GM19397 (cell line): ENCODE data around the gene EIF3F.
A peak's percentile ranks its signal among the peaks of the same experiment; 100 is the strongest.

Source experiments
- ATAC-seq: cut with Tn5 transposase; IDR thresholded peaks from one replicate; pipeline ENCODE4 v1.9.1; 2021; ENCODE audit warnings: mild to moderate bottlenecking, moderate library complexity; ENCODE audit not compliant: unreplicated experiment

EIF3F gene

DNA sequence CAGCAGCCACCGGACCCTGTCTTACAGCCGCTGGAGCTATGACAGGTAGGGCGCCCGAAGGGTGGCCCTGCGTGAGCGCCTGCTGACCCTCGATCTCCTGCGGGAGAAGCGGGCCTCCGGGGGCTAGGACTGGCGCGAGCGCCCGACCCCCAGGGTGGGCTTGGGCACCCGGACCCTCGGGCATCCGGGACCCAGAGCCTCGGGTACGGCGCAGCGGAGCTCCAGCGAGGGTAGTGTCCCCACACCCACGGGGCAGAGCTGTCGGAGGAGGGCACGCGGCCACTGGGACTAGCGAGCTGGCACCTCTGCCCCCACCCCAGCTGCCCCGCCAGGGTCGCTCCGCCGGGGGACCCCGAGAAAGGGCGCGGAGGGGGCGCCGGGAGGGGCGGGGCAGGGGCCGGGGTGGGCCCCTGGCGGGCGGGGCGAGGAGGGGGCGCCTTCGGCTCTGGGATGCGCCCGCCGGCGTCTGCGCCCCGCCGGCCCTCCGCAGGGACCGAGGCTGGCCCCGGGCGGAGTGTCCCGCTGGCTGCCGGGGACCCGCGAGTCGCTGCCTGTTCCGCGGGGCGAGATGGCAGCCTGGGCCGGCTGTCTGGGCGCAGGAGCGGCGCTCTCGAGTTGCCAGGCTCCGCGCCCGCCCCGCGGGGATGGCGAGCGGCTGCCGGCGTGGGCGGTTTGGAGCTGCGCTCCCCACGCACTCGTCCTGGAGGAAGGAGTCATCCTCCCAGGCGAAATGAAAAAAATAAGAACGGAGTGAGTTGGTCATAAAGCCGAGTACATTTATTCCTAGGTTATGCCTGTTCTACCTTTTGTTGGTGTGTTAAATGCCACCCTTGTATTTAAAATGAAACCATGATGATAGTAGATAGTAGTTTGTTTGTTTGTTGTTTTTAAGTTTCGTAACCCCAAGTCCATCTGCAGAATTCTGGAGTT is 32.4 kb downstream of the EIF3F start:
- ATAC-seq, result peak; percentile 25

DNA sequence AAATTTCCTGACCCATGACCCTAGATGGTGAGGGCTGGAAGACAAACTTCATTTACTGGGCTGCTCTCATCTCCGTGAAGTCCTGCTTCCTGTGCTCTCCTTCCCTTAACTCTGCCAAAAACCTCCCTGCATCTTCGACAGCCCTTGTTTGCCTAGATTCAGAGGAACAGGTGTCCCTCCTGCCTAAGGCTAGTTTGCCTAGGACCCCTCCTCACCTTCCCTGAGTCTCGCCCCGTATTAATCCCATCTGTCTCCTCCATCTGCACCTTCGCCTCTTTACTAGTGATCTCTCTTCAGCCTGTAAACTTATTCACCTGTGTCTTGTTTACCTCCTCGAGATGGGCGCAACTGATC is 33.1 kb downstream of the EIF3F start:
- no peak for ATAC-seq

DNA sequence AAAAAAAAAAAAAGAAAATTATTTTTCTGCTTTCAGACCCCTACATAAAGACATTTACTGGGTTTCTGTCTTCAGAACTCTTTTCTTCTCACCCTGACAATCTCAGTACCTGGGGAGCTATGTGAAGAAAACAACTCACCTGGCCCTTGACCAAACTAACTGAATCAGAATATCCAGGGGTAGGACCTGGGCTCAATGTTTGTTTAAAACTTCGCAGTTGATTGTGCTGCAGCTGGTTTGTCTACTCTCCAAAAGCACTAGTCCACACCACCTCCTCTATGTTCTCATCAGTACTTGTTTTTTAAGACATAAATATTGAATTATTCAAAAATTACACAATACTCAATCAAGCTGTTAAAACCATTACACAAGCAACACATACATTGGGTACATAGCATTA is 34.8 kb downstream of the EIF3F start:
- no peak for ATAC-seq

DNA sequence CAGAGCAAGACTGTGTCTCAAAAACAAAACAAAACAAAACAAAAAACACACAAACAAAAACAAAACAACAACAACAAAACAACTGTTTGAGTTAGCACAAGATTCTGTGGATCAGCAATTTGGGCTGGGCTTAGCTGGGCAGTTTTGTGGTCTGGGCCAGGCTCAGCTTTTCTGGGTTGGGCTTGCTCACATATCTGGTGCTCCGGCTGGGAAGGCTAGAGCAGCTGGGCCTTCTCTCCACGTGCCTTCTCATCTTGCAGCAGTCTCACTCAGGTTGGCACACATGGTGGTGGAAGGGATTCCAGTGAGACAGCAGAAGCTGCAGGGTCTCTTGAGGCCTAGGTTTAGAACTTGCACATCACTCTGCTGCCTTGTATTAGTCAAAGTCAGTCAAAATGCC is 35.7 kb downstream of the EIF3F start:
- ATAC-seq, result no peak

DNA sequence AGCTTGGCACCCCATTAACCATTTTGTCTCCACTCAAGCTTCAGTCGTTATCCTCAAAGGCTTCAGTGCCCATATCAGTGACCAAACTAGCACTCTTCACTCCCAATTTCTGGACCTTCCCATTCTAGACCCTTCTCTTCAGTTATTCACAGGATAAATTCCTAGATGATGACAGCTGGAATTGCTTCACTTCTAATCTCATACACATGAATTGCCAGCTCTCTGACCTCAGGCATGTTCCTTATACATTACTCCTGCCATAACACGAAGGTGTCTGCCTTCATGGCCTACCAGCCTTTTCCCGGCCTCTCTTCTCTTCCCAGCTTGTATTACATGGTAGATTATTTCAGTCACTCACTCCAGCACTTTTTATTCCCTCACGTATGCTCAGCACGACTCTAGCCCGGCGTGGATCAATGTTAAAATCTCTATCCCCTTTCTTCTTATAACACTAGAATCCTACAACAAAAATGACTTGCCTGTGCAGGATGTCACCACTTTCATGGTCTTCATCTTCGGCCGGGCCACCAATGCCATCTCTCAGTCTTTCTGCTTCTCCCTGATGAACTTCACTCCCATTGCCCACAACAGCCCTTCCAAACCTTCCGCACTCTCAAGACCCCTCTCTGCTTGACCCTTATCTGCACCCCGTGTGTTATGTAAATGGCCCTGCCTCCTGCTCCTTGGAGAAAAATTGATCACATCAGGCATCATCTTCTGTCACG is 36.9 kb downstream of the EIF3F start:
- no peak for ATAC-seq

DNA sequence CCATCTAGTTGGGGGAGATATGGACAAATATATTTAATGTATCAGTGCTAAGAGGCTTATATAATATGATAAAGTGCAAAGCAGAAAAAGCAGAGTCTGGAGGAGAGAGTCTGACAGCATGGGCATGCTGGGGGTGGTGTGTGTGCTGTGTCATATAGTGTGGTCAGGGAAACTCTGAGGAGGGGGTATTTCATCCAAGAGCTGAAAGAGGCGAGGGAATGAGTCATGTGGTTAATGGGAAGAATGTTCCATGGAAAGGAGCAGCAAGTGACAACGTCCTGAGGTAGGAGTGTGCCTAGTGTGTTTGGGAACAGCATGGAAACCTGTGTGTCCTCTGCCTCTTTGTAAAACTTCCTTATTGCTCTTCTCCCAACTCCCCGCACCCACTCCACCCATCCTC is 38.0 kb downstream of the EIF3F start:
- no peak for ATAC-seq

DNA sequence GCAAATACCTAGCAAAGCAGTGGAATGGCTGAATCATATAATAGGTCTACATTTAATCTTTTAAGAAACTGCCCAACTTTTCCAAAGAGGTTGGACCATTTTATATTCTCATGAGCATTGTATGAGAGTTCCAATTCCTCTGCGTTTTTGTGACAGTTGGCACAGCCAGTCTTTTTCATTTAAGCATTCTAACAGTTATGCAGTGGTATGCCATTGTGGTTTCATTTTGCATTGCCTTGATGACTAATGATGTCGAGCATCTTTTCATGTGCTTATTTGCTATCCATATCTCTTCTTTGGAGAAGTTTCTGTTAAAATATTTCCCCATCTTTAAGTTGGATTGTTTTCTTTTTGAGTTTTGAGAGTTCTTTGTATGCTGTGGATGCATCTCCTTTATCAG is 38.7 kb downstream of the EIF3F start:
- no peak for ATAC-seq

DNA sequence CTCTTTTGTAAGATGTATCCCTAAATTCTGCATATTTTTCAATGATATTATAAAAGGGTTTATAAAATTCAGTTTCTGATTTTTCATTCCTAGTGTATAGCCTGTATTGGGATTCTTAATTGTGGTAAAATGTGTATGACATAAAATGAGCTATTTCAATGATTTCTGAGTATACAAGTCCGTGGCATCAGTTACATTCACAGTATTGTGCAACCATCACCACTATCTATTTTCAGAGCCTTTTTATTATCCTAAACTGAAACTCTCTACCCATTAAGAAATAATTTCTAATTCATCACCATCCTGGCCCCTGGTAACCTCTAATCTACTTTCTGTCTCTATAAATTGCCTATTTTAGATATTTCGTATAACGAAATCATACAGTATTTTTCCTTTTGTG is 39.8 kb downstream of the EIF3F start:
- no peak for ATAC-seq

DNA sequence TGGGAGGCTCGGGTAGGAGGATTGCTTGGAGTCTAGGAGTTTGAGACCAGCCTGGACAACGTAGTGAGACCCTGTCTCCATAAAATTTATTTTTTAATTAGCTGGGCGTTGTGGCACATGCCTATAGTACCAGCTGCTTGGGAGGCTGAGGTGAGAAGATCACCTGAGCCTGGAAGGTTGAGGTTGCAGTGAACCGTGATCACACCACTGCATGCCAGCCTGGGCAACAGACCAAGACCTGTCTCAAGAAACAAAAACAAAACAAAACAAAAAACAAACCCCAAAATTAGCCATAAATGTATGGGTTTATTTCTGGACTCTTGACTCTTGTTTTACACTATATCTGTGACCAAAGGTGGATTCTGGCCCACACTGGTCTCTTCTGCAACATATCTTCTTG is 41.6 kb downstream of the EIF3F start:
- ATAC-seq, result no peak

DNA sequence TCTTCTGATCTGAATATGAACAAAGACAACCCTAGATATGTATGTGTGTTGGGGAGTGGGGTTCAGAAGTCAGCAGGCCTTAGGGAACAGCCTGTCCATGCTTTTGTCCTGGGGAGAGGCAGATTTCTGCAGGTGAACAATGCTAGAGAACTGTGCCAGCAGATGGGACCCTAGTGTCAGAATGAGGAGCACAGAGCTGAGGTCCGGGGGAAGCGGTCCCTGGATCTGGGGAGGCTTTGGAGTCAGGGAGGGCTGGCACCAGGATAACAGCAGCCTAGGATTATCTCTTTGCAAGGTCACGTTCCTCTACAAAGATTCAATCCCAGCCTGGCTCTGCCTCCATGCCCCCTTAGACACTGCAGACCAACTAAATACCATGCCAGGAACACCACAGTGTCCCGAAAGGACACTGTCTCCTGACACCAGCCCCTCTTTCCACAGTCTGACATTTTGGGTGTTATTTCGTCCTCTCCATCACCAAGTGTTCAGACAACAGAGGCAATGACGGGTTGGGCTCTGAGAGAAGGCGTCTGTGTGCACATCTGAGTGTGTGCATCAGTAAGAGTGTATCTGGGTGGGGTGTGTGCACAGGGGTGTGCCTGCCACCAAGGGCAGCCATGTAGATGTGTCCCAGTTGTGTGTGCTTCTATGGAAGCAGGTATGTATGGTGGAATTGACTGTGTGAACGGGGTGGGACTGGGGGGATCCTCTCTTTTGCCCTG is 43.5 kb downstream of the EIF3F start:
- ATAC-seq, result no peak

DNA sequence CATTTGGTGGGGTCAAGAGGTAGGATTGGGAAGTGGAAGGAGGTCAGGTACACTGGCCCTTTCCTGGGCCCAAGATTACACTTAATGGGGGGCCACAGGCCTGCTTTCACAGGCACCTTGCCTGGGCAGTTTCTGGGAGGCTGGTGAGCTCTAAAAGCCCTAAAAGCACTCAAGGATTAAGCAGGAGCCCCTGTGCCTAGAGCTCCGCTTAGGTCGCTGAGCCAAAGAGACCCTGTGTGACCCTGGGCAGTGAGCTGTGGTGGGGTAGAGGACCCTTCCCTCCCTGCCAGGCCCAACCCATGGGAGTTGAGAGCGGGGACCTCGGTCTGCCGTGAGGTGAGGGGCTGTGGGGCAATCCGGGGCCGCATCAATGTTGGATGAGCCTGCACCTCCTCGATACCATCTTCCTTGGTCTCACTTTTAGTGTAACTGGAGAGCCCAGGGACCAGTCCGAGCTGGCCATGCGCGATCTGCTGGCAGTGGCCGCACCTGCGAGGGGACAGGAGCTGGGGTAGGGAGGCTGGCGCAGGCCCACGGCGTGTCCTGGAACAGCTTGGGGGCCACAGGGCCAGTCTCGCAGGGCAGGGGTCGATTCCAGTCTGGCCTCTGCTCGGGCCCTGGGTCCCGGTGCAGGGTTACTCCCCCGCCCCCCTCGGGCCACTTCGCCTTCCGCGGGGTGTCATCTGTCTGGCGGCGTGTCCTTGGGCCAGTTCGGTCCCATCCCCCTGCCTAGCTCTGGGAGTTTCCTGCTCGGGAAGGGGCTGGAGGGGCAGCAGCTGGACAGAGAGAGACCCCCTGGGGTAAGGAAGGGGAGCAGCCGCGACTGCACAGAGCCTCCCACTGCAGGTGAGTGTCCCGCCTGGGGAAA is 44.3 kb downstream of the EIF3F start:
- ATAC-seq, result no peak

DNA sequence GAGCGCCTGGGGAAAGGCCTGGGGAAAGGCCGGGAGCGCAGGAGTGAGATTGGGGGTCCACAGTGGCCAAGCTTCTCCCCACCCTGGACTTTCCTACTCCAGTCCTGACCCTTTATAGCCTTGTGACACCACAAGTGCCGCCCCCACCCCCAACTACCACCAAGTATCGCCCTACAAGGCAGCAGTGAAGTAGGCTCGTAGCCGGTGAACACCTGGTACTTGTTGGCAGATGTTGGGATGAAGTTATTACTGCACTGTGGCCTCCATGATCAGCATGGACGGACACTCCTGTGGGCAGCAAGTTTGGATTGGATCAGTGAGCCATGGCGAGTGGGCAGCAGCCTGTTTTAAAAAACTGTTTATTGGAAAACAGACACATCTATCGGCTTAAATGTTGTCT is 45.0 kb downstream of the EIF3F start:
- no peak for ATAC-seq

DNA sequence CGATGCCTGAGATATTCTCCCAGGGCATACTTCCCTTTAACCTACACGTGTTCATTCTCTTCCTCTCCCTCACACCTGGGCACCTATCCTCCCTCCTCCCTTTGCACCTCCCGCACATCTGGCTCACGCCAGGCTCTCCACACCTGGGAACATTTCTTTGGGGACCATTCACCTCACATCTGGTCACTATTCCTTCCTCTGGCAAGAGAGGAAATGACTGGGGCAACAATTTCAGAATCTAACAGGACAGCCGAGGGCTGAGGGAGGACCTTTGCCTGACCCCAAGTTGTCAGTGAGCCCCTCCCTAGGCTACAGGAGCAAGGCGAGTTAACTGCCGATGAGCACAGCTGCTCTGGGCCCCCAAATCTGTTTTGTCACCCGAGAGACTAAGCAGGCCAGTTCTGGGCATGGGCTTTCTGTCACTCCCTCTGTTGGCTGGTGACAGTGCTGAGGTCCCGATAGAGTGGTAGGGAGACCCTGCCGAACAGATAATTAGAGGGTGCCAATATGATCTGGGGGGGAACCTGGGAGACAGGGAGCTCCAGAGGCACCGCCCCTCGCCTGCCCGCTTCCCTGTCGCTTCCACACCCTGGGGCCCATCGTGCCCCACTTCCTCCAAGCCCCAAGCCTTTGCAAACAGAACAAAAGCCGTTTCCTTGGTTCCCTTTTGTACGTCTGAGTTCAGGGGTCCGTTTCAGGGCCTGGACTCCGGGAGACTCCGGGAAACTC is 45.6 kb downstream of the EIF3F start:
- ATAC-seq, result no peak

DNA sequence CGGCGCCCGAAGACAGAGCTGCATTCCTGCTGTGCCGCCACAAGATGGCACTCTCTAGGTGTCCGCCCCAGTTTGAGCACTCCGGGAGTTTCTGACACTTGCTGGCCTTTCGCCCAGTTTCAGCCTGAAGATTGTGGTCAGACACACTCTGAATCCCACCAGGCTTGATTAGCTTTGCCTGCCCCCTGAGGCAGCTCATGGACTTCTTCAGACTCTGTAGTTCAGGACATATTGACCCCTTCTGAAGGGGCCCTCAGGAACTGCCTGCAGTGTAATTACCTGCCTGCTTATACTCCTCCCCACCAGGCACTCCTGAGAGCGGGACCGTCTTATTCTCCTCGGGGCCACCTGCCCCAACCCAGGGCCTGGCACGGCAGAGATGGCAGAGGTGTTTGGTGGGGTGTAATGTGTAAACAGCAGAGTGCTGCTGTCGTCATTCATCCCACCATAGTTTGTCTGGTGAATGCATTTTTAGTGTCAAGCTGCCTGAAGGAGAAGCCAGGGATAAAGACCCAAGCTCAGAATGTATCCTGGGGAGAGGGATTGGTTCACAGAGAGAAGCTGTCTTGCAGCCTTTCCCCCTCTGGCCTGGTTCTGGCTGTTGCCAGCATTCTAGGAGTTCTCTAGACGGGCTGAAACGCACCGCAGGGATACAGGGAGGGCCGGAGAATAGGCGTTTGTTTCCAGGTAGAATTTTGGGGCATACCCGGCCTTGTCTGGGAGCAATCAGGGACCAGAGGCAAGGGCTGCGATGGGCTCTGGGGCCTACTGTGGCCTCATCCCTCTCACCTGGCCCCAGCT is 46.4 kb downstream of the EIF3F start:
- ATAC-seq, result peak; percentile 69

DNA sequence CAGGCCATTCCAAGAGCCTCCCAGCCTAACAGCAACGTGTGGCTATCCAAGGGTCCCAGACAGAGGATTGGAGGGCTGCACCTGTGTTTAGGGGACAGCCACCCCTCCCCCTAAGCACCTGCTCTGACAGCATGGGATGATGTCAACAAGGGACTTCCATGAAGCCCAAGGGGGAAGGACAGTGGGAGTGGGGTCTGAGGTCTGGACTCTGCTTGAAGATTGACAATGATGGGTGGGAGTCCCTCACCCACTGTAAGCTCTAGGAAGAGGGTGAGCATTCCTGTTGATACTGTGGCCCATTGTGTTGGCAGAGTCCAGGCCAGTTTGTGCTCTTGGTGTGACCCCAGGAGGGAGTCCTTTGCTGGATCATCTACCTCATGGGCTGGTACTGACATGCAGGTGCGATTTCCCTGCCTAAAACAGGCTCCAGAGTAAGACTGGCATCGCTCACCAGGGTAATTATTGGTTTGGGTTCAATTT is 47.0 kb downstream of the EIF3F start:
- ATAC-seq, result no peak

DNA sequence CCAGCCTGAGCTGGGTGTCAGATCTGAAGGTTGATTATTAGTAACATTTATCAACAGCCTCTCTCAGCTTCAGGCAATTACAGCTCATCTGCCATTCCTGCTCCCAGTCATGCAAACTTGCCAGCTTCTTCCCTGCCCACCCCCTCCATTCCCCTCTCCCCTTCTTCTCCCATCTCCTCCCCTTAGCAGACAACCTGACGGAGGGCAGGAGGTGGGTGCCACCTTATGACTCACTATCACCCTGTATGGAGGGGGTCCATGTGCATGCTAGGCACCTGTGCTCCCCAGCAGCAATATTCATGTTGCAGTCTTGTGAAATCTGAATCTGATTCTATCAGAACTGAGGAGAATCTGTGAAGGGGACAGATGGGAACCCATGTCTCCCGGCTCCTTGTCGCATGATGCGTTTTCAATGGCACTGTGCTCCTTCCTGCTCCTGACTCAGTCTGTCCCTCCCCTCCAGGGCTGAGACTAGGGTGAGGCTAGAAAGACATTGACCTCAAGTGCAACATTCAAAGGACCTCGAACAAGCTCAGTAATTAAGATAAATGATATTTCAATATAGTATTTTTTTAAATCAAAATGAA is 47.6 kb downstream of the EIF3F start:
- ATAC-seq, result no peak

DNA sequence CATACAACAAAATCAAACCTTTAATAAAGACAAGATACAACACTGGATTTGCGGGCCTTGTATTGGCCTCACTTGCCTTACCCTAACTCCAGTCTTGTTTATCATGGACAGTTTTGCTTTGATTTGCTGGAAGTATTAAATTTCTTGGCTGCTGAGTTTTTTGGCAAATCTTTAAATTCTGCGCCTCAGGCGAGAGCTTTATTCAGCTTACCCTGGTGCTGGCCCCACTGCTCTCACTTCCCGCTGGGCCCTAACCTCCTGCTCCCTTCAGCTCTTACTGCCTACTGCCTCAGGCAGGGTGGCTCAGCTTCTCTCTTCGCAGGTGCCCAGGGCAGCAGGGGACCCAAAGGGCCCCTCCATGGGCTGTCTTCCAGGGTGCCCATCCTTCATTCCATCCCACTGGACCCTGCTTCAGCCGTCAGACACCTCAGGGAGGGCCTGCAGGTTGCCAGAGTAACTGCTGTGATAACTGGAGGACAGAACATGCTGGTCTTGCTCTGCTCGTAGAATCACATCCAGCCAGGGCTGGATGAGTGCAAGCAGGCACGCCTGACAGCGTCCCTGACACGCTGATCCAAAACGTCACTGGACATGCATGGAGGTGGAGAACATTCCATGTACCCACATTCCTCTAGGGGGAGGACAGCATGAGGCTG is 48.2 kb downstream of the EIF3F start:
- ATAC-seq, result no peak
